ENCODE results near the gene TMPRSS6.

TMPRSS6 gene

DNA sequence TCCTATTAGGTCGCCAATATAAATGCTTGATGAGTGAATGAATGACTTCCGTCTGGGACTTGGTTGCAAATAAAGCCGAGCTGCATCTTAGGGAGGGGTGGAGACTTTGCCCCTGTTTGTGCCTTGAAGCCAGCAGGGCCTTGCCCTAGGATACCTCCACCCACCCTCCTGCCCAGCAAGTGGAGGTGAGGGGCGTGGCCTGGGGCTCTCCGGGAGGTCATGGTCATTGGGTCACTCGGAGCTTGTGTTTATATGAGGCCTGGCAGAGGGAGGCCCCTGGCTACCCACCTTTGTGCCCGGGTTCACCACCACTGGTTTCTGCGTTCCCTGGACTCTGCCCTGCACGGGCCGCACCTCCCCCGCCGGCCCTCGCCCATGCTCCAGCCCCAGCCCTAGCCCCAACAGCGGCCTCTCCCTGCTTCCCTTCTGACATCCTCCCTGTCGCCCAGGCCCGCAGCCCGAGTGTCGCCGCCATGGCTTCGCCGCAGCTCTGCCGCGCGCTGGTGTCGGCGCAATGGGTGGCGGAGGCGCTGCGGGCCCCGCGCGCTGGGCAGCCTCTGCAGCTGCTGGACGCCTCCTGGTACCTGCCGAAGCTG is 85.7 kb downstream of the TMPRSS6 start:
- no peak for DNase-seq

DNA sequence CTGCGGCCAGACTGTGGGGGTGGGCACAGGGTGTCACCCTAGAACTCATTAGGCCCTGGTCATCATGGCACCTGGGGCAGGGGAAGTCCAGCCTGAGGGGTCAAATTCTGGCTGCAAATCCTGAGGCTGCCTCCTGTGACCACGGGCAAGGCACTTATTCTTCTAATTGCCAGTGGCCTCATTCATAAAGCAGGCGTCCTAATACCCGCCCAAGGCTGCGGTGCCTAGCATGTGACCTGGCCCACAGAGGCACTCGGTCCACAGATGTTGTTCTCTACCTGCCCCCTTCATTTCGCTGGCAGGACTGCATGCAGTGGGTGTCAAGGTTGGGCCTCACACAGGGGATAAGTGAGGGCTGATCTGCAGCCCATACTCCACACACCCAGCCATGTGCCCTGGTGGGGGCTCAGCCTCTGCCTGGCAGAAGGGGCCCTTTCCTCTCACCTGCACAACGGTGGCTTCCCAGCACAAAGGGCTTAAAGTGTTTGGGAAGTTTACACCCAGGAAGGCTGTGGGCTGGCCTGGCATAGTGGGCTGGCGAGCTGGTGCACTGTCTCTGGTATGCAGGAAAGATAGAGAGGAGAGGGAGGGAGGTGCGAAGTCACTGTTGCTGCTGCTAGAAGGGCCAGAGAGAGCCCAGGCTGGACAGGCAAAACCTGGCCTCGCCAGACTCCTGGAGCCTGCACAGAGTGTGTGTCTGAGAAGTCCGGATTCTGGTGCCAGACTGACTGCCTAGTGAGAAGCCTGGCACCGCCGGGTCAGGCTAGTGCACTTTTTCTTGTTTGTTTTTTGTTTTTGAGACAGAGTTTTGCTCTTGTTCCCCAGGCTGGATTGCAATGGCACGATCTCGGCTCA is 86.8 kb downstream of the TMPRSS6 start:
- no peak for DNase-seq

GRCh38 chr22:37021710-37022482 is 87.6 kb downstream of the TMPRSS6 start:
- peak; percentile 31 for DNase-seq

DNA sequence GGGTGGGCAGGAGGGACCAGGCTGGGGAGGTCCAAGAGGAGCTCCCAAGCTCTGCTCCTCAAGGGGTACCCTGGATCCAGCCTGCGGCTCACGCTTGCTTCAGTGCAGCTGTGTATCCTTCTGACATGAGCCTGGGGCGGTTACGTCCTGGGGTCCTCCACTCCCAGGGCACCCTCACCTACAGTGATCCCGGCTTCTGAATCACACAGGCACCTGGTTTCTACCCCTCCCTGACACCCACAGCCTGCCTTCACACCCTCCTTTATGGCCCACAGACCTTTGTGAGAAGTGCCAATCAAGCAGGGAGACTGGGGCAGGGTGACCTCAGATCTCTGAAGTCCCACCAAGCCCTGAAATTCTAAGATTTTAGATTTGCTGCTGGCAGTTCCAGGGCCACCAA is 88.5 kb downstream of the TMPRSS6 start:
- DNase-seq = no peak

- DNase-seq = no peak
Measured at GRCh38 chr22:37020192-37020479, 89.4 kb downstream of the TMPRSS6 start.

DNA sequence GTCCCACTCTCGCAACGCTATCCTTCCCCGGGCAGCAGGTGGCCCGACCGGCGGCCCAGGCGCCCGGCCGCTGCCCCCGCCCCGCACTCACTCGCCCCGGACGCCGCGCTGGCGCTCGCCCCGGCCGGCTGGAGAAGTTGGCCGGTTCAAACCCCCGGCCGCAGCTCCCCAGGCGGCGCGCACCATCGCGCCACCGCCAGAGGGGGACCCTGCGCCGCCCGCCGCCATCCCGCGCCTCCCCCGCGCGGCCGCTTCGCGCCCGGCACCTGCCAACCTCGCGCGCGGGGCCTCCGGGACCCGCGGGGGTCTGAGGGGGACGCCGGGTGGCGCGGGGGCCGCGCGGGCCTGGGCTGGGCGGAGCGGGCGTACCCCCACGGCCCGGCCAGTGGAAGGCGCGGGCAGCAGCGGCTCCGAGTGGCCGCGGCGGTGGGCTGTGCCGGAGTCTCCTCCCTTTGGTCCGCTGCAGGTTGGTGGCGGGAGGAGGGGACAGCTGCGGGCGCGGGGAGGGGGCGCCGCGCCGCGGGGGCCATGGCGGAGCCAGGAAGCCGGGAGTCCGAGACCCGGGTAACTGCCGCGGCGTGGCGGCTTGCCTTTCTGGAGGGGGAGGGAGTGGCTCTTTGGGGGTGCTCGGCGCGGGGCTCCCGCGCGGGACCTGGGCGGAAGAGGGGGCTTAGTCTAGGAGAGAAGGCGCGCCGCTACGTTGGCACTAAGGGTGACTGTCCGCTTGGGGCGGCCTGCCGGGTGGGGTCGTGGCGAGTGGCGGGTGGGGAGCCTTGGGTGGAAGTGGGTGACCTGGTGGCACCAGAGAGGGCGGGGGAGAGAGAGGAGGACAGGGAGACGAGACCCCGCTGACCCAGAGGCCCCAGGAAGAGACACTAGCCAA is 90.0 kb downstream of the TMPRSS6 start, which contains the start of the genes MPST and TST:
TSS of gene MPST (plus strand) at position 434 of the 883 bp plus-strand sequence. CDS start at position 529, 95 bp downstream.
TSS of gene TST (minus strand) at position 139 of the 883 bp plus-strand sequence. CDS start 715 bp downstream, outside the sequence.
- DNase-seq = peak; percentile 67

DNA sequence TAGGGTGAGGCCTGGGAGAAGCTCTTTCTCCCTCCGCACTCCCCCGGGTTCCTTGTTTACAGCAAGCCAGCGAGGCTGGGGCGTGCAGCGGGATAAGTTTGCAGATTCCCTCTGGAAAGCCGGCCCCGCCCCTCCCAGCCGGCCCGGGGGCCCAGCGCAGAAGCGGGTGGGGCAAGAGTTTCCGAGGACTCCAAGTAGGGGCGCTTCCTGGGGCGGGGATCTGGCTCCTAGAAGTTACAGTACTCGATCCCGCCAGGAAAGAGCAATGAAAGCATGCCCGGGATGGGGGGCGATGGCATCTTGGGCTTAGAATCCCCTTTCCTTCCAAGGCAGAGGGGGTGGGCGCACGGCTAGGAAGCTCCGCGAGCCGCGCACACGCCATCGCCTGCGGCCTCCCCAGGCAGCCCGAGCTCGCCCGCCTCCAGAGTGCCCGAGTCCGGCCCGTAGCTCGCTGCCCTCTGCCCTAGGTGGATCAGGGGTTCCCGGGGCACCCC is 90.7 kb downstream of the TMPRSS6 start:
- DNase-seq = no peak

- DNase-seq = no peak
Measured at GRCh38 chr22:37018086-37018814, 91.3 kb downstream of the TMPRSS6 start.

- DNase-seq = no peak
Measured at GRCh38 chr22:37017356-37017755, 92.2 kb downstream of the TMPRSS6 start.

DNA sequence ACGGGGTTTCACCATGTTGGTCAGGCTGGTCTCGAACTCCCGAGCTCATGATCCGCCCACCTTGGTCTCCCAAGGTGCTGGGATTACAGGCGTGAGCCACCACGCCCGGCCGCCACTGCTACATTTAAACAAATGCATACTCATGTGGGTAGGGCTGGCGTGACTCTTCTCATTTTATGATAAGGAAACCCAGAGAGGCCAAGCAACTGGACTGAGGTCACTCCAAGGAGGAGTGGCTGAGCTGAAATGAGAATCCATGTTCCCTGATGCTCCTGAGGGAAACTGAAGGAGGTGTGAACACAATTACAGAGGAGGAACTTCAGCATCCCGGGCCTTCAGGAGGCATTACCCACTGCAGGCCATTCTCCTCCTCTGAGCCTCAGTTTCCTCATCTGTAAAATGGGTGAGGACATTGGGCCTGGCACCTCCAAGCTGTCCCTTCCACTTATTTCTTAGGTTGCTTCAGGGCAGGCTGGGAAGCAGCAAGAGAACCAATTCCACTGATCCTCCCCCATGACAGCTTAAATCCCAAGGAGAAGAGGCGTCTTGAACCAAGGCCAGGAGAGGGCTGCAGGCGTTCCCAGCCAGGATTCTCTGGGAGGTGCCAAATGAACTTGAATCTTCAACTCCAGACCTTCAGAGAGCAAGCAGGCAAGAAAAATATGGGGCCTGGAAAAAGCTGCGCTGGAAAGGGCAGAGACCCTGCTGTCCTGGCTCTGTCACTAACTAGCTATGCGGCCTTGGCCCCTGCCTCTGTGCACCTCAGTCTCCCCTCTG is 93.2 kb downstream of the TMPRSS6 start:
- DNase-seq = no peak

DNA sequence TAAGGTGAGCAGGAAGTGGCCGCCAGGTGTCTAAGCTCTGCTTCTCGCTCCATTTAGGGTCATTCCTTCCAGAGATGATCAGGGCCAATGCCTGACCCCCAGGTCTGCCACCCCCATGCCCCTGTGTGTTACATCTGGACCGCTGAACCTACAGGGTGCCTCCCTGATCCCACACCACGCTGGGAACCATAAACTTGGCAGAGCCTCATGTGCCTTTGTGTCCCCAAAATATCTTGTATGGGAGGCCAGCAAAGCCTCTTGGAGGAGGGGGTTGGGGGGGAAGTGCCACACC is 94.0 kb downstream of the TMPRSS6 start:
- DNase-seq = no peak

Data from GDM1 (cell line).